Inferior parietal cortex (tissue), 1 donor: ENCODE data around the gene SGIP1.
"Not testable (repeated sequence)": the region's sequence is repeated elsewhere in the genome, so short reads cannot be mapped to it uniquely, and the experiment has no call there.

Experiments
- DNase-seq: peaks from one replicate; pipeline ENCODE4 v3.0.0-alpha.2; 2016; ENCODE audit errors: extremely low spot score

The SGIP1 gene

GRCh38 chr1:66556161-66556611, 22.2 kb downstream of the SGIP1 start:
- peak; percentile 36 for DNase-seq

DNA sequence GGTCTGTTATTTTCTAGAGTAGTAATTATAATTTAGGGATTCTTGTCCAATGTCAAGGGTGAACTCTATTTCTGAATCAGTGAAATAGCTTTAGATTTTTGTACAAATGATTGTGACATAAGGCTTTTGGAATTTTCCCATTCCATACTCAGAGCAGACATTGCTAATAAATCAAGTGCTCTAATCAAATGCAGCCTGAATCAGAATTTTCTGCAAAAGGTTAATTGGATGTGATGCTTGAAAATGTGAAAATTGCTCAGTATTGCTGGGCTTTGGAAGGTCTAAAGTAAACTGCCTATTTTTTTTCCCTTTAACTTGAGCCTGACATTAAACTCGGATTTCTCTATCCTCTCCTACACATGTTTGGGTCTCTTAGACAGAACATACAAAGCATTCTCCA, 23.2 kb downstream of the SGIP1 start:
- no peak for DNase-seq

- no peak for DNase-seq
These were observed 25.6 kb downstream of the SGIP1 start for GRCh38 chr1:66559517-66559916.

DNA sequence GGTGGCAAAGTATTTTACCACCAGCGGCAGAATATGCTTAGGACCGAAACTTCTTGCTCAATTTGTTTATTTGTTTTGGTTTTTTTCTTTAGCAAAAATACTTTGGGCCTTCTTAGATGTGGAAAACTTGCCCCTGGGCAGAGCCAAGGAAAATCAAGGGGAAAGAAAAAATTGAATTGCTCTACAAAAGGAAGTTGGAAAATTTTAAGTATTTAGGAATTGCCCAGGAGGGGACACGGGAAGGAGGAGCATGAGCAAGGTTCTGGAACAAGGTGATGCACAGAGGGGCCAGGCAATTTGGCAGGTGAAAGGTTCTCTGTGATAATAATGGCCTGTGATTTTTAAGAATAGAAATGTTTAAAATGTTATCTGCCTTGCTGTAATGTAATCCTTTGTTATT, 28.6 kb downstream of the SGIP1 start:
- no peak for DNase-seq

DNA sequence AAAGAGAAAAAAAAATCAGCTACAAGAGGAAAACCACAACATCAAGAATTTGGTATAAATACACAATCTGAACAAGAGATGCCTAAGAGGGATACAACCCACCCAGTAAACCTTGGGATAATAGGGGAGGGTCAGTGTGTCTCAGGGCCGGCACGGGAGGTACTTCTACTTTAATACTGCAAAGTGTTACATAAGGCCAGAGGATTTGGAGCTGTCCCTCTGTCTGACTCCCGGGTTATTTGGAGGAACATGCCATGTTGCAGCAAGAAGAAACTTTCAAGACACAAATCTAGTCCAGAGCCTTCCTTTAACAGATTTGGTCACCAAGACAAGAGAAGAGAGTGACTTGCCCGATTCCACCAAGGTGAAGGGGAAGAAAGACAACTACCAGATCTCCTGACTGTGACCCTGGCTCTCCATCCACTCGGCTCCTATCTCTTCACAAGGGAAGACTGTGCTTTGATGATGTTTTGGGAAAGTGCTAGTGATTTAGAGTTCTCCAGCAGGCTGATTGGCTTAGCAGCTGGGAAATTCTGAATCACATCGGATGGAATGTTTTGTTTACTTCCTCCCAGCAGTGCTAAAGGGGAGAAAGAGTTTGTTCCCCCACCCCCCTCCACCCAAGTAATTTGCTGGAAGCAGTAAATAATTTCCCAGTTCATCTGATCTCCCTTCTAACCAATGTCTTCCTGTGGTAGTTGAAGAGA, 29.3 kb downstream of the SGIP1 start:
- DNase-seq: no peak

GRCh38 chr1:66563941-66564630, 30.1 kb downstream of the SGIP1 start:
- no peak for DNase-seq

- DNase-seq: no peak
These were observed 36.2 kb downstream of the SGIP1 start for GRCh38 chr1:66570196-66570595.

DNA sequence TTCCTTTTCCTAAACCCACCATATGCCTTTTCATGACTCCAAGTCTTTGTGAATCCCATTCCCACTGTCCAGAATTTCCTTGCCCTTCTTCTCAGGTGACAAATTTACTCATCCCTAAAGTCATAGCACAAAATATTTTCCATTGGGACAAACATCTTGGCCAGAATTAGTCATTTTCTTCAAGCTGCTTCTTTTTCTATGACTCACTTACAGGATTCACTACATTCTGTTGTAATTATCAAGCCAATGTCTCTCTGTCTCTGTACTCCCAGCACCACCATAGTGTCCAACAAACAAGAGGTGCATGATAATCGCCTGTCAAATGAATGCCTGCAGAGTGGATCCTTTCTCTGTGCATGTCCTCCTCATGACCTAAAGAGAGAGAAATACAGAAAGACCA, 37.8 kb downstream of the SGIP1 start:
- DNase-seq: no peak

DNA sequence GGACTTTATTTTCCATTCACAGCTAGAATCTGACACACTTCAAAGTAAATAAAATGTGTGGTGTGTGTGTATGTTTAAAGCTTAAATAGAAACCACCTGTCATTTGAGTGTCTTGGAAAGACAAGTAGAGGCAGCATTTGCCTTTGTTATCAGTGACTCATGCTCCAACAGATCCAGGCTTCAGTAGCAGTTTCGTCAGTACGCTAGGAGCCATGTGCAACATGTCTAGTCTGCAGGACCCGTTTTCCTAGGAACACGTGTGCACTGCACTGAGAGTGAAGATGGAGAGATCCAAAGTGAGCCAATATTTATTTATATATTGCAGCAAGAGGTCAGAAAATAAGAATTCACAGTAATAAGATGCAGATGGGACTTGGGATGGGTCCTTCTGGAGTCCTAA, 41.8 kb downstream of the SGIP1 start:
- no peak for DNase-seq

DNA sequence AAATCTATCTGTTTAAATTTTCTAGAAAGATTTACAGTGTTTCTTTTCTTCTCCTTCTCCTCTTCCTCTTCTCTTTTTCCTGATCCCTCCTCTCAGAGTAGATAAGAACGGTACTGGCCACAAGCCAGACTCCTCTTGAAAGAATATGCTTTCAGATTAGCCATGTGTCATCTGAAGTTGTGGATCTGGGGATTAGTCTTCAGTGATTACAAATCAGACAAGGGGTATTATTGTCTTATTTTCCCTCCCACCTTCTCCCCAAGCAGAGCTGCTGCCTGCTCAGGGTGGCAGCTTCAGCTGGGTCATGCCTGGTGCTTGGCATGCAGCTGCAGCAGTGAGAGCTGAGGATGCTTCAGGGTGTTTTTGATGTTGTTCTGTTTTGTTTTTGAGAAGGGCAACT, 42.7 kb downstream of the SGIP1 start:
- DNase-seq: peak; percentile 40

GRCh38 chr1:66578841-66579240, 44.9 kb downstream of the SGIP1 start:
- no peak for DNase-seq

DNA sequence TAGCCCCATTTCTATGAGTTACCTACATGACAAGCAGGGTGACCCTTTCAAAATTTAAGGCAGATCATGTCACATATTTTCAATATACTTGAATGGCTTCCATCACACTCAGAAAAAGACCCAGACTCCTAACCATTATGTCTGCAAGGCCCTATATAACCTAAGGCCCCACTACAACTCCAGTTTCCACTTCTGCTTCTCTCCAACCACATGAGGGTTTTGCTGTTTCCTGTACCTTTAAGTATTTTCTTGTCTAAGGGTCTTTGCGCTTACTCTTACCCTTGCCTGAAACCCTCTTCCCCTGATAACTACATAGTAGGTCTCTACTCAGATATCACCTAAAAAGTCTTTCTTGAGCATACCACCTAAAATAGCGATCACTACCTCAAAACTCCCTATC, 46.1 kb downstream of the SGIP1 start:
- no peak for DNase-seq

- no peak for DNase-seq
These were observed 49.1 kb downstream of the SGIP1 start for GRCh38 chr1:66583021-66583420.

DNA sequence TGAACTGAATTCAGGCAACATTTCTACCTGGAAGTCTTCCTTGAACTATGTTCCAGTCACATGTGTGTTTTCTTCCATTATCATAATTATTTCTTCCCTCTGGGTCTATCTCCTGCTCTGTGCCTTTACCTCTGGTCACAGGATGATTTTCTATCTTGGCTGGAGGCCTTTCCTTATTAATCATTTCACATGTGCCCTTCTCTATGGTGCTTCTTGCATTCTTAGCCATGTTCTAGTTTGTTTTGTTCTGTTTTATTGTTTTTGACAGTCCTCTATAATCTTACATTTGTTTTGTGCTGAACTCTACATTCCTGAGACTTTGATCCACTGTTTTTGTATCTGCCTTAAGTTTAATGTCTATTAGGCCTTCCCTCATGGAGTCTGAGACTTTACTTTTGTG, 51.0 kb downstream of the SGIP1 start:
- DNase-seq: no peak

- DNase-seq: no peak
These were observed 55.4 kb downstream of the SGIP1 start for GRCh38 chr1:66589326-66589725.

DNA sequence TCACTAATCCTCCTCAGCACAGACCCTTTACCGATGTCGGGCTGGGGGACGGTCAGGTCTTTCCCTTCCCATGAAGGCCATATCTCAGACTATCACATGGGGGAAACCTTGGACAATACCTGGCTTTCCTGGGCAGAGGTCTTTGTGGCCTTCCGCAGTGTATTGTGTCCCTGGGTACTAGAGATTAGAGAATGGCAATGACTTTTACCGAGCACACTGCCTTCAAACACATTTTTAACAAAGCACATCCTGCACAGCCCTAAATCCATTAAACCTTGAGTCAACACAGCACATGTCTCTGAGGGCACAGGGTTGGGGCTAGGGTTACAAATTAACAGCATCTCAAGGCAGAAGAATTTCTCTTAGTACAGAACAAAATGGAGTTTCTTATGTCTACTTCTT, 58.2 kb downstream of the SGIP1 start:
- DNase-seq: not testable (repeated sequence)

- DNase-seq: no peak
These were observed 62.2 kb downstream of the SGIP1 start for GRCh38 chr1:66596191-66596590.

DNA sequence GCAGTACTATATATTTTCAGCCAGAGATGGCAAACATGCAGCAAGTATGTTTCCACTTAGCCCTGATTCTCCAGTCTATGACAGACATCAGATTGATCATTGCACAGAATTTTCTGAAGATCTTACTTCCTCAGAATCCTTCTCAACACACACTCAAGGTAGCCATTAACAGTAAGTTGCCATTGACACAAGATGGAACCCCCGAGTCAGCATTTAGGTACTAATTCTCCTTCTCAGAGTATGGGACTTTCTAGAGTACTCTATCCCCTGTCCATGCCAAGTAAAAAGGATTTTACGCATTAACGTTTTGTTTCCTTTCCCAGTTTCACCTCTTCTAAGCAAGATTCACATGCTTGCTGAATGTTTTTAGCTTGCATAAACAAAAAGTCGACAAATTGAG, 63.5 kb downstream of the SGIP1 start:
- DNase-seq: no peak

DNA sequence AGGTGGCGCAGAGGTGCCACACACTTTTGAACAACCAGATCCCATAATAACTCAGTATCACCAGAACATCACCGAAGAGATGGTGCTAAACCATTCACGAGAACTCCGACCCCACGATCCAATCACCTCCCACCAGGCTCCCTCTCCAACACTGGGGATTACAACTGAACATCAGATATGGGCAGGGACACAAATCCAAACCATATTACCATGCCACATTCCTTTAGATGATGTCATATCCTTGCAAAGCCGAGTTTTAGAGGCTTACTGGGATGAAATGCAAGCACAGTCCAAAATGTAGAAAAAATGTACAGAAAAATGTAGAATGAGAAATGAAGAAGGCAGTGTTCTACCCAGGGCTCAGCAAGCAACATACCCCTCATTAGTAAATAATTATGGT, 64.7 kb downstream of the SGIP1 start:
- no peak for DNase-seq

- peak; percentile 35 for DNase-seq
These were observed 65.4 kb downstream of the SGIP1 start for GRCh38 chr1:66599346-66599745.

- no peak for DNase-seq
These were observed 66.2 kb downstream of the SGIP1 start for GRCh38 chr1:66599899-66600737.

DNA sequence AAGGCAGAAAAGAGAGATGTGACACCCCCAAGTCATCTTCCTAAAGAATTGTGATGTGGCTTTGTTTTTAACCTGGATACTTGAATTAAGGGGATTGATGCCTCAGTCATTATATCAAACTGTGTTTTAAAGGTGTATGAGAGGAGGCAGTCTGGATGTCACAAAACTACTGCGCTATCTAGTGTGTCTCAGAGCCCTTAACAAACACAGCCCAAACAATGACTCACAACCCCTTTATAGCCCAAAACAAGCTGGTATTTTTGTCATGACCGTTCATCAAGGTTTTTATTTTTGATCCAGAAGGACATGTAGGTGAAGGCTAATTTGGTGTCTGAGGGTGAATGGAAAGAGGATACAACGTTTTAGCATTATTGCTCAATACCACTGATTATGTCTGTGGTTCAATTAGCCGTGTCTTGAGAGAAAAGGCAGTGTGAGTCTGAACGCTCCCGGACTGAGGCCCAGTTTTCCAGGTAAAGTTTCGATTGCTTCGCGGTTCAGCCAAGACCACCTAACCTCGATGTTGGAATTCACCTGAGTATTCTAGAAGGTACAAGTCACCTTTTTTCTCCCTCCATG, 71.6 kb downstream of the SGIP1 start:
- DNase-seq: no peak
